HG02623 (cell line): ENCODE results near the gene CDH22.

ENCODE experiments used
- ATAC-seq: cut with Tn5 transposase; IDR thresholded peaks from one replicate; pipeline ENCODE4 v1.9.1; 2021; ENCODE audit warnings: moderate library complexity; ENCODE audit not compliant: unreplicated experiment

Gene CDH22

GRCh38 chr20:46174469-46175126 is 133.7 kb downstream of the CDH22 start:
- ATAC-seq: no peak

DNA sequence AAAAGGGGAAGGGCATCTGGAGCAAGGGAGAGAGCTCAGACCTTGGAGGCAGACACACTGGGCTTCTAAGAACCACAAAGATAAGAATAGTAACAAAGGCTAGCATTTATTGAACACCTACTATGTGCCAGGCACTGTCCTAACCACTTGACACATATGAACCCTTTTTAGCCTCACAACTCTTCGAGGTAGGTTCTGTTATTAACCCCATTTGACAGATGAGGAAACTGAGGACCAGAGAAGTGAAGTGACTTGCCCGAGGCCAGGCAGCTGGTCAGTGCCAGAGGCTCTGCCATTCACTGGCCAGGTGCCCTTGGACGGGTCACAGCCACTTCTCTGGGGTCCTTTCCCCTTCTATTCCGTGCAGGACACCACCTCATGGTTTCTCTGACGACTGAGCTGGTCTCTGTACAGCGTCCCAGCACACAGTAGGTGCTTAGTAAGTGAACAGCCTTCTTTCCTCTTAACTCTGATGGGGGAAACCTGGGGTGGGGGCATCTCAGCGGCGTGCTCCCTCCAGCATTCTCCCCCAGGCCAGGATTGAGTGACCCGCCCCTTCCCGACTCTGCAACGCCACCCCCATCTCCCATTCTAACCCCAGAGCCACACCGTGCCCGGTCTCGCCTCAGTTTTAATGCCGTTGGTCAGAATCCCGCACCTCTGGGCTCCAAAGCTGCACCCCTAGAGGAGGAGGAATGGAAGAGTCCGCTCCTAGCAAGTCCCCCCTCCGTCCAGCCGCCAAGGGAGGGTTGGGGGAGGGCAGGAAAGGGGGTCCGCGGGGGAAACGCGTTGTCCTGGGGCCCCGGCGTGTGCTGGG is 134.4 kb downstream of the CDH22 start:
- no peak for ATAC-seq

GRCh38 chr20:46172961-46173536 is 135.2 kb downstream of the CDH22 start:
- ATAC-seq: no peak

DNA sequence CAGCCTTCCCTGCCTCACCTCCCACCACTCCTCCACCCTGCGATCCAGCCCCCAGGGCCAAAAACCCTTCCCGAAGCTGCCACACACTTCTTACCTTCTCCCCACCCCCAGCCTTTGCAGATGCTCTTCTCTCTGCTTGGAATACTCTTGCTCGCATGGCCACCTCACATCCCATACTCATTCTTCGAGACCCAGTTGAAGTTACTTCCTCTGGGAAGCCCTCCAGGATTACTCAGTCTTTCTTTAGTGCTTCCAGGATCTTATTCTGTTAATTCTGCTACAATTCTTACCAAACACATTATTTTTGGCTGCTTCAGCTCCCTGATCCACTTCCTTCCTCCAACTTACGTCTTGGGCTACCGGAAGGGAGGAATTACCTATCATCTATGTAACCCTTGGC is 135.8 kb downstream of the CDH22 start:
- ATAC-seq: no peak

DNA sequence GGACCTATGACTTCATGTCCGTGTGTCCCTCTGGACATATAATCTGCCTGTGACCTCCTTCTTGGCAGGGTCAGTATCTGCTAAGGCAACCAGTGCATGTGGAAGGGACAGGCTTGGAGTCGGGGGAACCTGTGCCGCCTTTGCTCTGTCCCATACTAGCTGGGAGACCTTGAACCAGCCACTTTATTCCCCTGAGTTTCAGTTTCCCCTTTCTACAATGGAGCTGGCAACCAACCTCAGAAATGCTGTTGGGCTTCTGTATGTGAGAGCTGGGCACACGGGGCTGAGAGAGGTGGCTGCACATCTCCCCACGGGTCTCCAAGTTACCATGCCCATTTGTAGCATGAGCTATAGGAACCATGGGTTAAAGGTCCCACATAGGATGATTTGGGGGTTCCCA is 136.4 kb downstream of the CDH22 start:
- ATAC-seq: no peak

- ATAC-seq: no peak
Observed at GRCh38 chr20:46171476-46171875, 136.8 kb downstream of the CDH22 start.

- ATAC-seq: no peak
Observed at GRCh38 chr20:46169245-46170171, 138.8 kb downstream of the CDH22 start.

DNA sequence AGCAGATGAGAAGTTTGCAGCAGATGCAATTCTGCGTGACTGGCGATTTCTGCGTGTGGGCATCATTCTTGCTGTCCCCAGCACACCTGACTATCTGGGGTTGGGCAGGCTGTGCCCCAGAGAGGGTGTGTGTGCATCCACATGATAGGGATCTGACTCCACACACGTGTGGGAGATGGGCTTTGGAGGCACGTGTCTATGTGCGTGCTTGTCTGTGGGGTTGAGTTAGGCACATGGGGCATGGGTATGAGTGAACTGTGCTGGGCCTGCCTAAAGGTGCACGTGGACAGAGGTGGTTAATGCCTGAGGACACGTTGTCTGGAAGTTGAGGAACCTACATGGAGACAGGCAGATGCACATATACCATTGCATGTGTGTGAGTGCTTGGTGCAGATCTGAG is 139.9 kb downstream of the CDH22 start:
- no peak for ATAC-seq

DNA sequence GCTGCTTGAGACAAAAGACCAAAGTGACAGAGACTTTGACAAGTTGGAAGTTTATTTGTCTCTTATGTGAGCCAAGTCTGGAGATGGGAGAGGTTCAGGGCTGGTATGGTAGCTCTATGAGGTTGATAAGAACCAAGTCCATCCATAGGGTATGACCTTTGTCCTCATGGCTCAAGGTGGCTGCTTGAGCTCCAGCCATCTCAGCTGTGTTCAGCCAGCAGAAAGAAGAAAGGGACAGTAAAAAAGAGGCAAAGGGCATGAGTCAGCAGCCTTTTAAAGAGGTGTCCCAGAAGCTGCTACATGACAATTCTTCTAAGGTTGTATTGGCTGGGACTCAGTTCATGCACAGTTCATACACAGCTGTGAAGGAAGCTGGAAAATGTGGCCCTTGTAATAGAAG is 141.2 kb downstream of the CDH22 start:
- no peak for ATAC-seq

DNA sequence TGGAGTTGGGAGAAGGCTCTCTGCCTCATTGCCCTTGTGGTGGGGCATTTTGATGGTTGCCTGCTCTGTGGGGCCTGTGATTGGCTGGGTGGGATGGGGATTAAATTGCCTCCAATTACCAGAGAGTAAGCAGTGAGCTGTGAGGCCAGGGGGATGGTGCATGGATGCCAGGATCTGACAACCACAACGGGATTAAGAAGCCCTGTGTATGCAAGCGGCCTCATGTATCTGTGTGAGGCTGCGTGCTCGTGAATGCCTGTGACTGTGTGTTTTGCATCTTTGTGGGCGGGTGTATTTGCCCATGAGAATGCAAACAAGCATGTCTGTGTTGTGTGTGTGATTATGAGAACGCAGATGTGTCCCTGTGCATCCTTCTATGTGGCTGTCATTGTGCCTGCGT is 144.0 kb downstream of the CDH22 start:
- no peak for ATAC-seq

DNA sequence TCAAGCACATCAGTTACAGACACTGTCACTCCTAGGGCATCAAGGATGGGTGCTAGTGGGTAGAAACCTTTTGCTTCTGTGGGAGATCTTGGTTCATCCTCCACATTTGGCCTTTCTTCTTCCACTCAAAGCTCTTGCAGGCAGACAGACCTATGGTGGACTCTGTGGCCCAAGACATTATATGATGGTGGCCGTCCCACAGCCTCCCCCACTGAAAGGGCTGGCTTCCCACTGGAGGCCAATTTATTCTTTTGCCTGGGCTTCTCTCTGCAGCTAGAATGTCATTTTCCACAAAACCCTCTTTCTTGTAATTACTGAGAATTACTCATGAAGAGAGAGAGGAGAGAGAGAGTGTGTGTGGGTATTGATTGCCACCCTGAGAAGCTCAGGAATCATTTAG is 146.4 kb downstream of the CDH22 start:
- ATAC-seq: no peak

- no peak for ATAC-seq
Observed at GRCh38 chr20:46160661-46161060, 147.6 kb downstream of the CDH22 start.

DNA sequence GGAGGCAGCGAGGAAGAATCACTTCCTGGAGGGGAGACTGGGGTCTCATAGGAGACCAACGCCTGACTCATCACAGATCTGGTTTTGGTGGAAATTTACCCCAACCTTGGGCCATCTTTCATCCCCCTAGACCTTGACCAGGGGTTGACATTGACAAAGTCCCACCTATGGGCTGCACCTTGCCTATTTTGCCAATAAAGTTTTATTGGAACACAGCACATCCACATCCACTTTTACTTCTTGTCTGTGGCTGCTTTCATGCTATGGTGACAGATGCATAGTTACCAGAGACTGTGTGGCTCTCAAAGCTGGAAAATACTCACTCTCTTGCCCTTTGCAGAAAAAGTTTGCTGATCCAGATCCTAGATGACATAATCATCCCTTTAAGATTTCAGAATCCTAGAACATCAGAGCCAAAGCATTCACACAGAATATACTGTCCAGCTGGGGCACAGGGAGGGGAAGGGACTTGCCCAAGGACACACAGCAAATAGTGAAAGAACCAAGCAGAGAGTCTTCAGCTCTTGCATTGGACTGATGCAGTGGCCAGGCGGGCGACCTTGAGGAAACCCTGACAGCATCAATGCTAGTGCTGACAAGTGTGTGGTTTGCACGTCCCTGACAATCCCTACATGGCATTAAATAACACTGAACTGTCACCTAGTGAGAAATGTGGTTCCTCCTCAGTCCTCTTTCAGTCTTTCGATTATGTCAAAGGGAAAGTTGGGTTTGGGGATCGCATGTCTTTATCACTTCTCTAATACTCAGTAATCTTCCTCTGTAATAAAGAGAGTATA is 149.0 kb downstream of the CDH22 start:
- no peak for ATAC-seq

GRCh38 chr20:46158476-46158987 is 149.8 kb downstream of the CDH22 start:
- no peak for ATAC-seq

- no peak for ATAC-seq
Observed at GRCh38 chr20:46157625-46158024, 150.7 kb downstream of the CDH22 start.

- no peak for ATAC-seq
Observed at GRCh38 chr20:46157076-46157592, 151.2 kb downstream of the CDH22 start.

- no peak for ATAC-seq
Observed at GRCh38 chr20:46156065-46156464, 152.2 kb downstream of the CDH22 start.

DNA sequence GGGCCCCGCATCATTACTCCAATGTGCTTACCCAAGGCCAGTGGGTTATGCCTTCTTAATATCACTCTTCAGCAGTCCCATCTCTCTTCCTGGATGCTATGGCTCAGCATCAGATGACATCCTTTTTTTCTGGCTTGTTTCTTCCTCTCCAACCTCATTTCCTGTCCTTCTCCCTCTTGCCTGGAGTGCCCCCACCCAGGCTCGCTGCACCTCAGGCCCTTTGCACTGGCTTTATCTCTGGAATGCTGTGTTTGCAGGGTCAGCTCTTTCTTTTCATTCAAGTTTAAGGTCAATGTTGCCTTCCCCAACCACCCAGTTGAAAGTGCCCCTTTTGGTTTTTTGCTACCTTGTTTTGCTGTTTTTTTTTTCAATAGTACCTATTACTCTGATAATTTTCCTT is 153.5 kb downstream of the CDH22 start:
- no peak for ATAC-seq

- ATAC-seq: no peak
Observed at GRCh38 chr20:46154305-46154704, 154.0 kb downstream of the CDH22 start.
